Psoas muscle (tissue), 8 donors: ENCODE data around the gene FCRL2. TPM values are rescaled to one million over a fixed set of nuclear protein-coding genes. Genes with fewer than 3 reads are reported as not detected.

Experiments used
- ATAC-seq, 4 donors: fragments of 200-7000 bp; cut with Tn5 transposase; one replicate each; pipeline ENCODE4 v1.9.1; 2020; ENCODE audit warnings: moderate library complexity in 3 of 4, mild to moderate bottlenecking in 2 of 4
- DNase-seq, 2 donors: peaks; one replicate each; pipeline ENCODE4 v3.0.0-alpha.2; 2020
- H3K27ac ChIP-seq: fragments of 200-600 bp; one replicate; pipeline ENCODE4 v1.8.0; 2022
- H3K27me3 ChIP-seq, 3 donors: fragments of 200-600 bp in 1 of 3; one replicate each; pipeline versions ENCODE4 v1.6.1 to v1.8.0; 2013 to 2022; ENCODE audit warnings: low read length in 2 of 3, mild to moderate bottlenecking in 2 of 3, moderate library complexity in 1 of 3; ENCODE audit not compliant: insufficient read depth in 3 of 3
- H3K36me3 ChIP-seq, 2 donors: fragments of 200-600 bp in 1 of 2; one replicate each; pipeline versions ENCODE4 v1.6.1 to v1.8.0; 2013 to 2022; ENCODE audit warnings: low read depth in 1 of 2, mild to moderate bottlenecking in 1 of 2, moderate library complexity in 1 of 2; ENCODE audit not compliant: insufficient read depth in 1 of 2
- H3K4me1 ChIP-seq: fragments of 200-600 bp; one replicate; pipeline ENCODE4 v1.8.0; 2022
- H3K4me3 ChIP-seq: fragments of 200-600 bp; one replicate; pipeline ENCODE4 v1.8.0; 2022; ENCODE audit warnings: mild to moderate bottlenecking
- H3K9me3 ChIP-seq: fragments of 200-600 bp; one replicate; pipeline ENCODE4 v1.8.0; 2022
- WGBS, 3 donors: extraction: QIAGEN DNeasy Blood & Tissue Kit; methylation state at CpG; one replicate each; pipeline versions ENCODE4 v1.1.6 to v1.1.7; 2013; 5-methylcytosine and 5-hydroxymethylcytosine counted together
- intact Hi-C, 2 donors: fragments of 100-400 bp; cut with DNase I; formaldehyde crosslinking; loops; one replicate each; pipeline versions ENCODE4 v1.11.0 to v1.14.2; 2022
- polyA plus RNA-seq, 3 donors: library from polyadenylated mRNA; stranded (reverse); fragments of 200-250 nt; gene quantifications; one replicate each; pipeline ENCODE4 v1.2.3, GENCODE V29; 2013
- total RNA-seq, 4 donors: library from RNA; stranded (reverse); fragmentation: NEBNext Ultra II Directional in 2 of 4; extraction: Animal tissue kit (Norgen Biotek cat#: 25700) in 2 of 4; gene quantifications; one replicate each; pipeline versions ENCODE4 v1.2.1 to v1.2.4, GENCODE V29; 2021 to 2023
- TF ChIP-seq, protein P1 (sequence below): fragments of 200-600 bp; IDR thresholded peaks from one replicate; pipeline ENCODE4 v1.8.0; 2022; ENCODE audit warnings: antibody characterized with exemption
- donor health status: healthy with polysubstance abuse.
- donor health status: DM: no; HTN: no; CAD: no; lungs with moderate emphysema.
- donor health status: Bipolar disorder and iron deficiency.
- donor health status: healthy.
- donor health status: DM: yes; HTN: yes; CAD: no.
- donor health status: DM: no; HTN: no; CAD: no.
- donor health status: DM: no; HTN: no; CAD: no.
- donor health status: DM: yes; HTN: yes; CAD: no.

The FCRL2 gene
- total and polyA plus RNA-seq, 7 donors, result 0.03 to 0.17 TPM; not detected in 5

DNA sequence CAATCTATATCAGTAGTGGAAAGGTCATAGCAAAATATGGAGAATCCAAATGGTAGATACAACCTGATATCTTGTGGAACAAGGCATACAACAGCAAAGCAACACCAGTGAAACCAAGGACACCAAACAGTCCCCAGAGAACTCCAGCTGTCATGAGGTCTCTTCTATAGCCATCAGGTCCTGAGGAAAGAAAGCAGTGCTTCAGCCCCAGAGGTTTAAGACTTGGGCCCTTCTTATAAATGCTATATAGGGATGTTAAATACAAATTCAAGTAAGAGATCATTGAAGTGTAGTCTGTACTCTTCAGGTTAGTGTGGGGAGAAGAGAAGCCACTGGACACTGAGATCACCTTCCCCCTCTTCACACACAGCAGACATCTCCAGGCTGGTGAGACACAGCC lies 10.1 kb downstream of the FCRL2 start:
- Histone ChIP-seq H3K4me3 (no peak overlapping the region), H3K27me3 (no peaks in the 10 kb centered on the region), H3K4me1 (no peaks in the 10 kb centered on the region), H3K27ac (no peak overlapping the region), H3K36me3 (no peaks in the 10 kb centered on the region), H3K9me3 (no peaks in the 10 kb centered on the region)
- intact Hi-C loops, result no loop called here
- TF ChIP-seq, protein P1, sequence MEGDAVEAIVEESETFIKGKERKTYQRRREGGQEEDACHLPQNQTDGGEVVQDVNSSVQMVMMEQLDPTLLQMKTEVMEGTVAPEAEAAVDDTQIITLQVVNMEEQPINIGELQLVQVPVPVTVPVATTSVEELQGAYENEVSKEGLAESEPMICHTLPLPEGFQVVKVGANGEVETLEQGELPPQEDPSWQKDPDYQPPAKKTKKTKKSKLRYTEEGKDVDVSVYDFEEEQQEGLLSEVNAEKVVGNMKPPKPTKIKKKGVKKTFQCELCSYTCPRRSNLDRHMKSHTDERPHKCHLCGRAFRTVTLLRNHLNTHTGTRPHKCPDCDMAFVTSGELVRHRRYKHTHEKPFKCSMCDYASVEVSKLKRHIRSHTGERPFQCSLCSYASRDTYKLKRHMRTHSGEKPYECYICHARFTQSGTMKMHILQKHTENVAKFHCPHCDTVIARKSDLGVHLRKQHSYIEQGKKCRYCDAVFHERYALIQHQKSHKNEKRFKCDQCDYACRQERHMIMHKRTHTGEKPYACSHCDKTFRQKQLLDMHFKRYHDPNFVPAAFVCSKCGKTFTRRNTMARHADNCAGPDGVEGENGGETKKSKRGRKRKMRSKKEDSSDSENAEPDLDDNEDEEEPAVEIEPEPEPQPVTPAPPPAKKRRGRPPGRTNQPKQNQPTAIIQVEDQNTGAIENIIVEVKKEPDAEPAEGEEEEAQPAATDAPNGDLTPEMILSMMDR, result no peak
- no peak for ATAC-seq
- DNase-seq, result no peak

DNA sequence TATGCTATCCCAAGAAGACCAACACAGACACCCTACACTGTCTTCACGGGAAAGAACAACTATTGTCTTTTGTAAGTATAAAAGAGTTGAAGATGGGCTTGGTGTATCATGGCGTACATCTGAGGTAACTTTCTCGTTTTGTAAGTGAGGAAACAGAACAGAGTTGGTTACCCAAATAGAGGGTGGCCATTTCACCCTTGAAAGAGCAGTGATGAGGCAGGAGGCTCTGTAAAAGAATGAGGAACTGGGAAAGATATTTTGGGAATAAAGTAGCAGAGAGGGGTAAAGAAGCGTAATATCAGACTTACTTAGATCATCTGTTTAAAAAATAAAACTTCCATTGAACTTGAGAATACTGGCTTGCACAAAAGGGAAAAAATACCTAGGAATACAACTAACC lies 18.9 kb downstream of the FCRL2 start:
- intact Hi-C loops, result no loop called here
- peaks cover 7% of the 10 kb centered on the region for H3K9me3 ChIP-seq
- no peaks in the 10 kb centered on the region for H3K4me1 ChIP-seq
- TF ChIP-seq, protein P1, result no peak
- DNase-seq, result no peak
- ATAC-seq, result no peak
- no peak overlapping the region for H3K27ac ChIP-seq
- no peaks in the 10 kb centered on the region for H3K36me3 ChIP-seq
- WGBS, 3 donors, result 87 to 88% (median 88%) methylated on average over 4 of the region's 4 CpGs
- H3K4me3 ChIP-seq, result no peak overlapping the region
- peaks cover 0 to 2% (median 0%) of the 10 kb centered on the region in 3 donors for H3K27me3 ChIP-seq

DNA sequence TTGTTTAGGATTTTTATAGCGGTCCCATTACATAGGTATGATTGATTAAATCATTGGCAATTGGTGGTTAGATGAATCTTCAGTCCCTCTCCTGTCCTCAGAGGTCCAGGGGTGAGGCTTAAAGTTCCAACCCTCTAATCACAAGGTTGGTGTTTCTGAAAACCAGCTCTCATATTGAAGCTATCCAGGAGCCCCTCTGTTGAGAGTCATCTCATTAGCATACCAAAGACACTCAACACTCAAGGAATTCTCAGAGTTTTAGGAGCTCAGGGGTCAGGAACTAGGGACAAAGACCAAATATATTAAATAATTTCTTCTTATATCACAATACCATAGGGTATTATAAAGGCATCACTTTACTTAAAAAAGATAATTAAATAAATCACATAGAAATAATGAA lies 23.3 kb downstream of the FCRL2 start:
- Histone ChIP-seq H3K27me3 (no peaks in the 10 kb centered on the region), H3K9me3 (no peaks in the 10 kb centered on the region), H3K4me1 (no peaks in the 10 kb centered on the region), H3K4me3 (no peak overlapping the region), H3K36me3 (no peaks in the 10 kb centered on the region), H3K27ac (no peak overlapping the region)
- no peak for ATAC-seq
- TF ChIP-seq, protein P1, result no peak
- DNase-seq, result no peak
- WGBS, 3 donors, result 66 to 71% (median 67%) methylated on average over 1 of the region's 1 CpG
- intact Hi-C loops, result no loop called here

DNA sequence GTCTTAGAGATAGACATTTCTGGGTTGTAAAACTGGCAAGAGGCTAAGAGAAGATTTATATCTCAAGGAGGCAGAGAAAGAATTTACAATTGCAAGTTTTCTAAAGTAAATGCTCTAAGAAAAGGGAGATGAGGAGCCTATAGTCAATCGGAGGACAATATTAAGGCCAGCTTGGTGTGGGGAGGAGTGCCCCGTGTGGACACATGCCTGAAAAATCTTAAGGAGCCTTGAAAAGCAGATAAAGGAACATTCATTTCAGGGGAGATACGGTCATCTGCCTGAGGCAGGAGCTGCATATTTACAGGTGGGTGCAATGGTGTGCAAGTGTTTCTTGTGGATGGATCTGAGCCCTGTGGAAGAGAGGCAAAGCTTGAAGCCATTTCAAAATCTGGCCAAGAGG lies 25.6 kb downstream of the FCRL2 start:
- H3K4me1 ChIP-seq, result no peaks in the 10 kb centered on the region
- no peaks in the 10 kb centered on the region for H3K36me3 ChIP-seq
- no peaks in the 10 kb centered on the region for H3K9me3 ChIP-seq
- no peak overlapping the region for H3K27ac ChIP-seq
- 52 to 66% (median 64%) methylated on average over 3 of the region's 3 CpGs for WGBS, 3 donors
- no peaks in the 10 kb centered on the region for H3K27me3 ChIP-seq
- ATAC-seq, result no peak
- intact Hi-C loops, result no loop called here
- no peak overlapping the region for H3K4me3 ChIP-seq
- no peak for DNase-seq
- TF ChIP-seq, protein P1, result no peak

DNA sequence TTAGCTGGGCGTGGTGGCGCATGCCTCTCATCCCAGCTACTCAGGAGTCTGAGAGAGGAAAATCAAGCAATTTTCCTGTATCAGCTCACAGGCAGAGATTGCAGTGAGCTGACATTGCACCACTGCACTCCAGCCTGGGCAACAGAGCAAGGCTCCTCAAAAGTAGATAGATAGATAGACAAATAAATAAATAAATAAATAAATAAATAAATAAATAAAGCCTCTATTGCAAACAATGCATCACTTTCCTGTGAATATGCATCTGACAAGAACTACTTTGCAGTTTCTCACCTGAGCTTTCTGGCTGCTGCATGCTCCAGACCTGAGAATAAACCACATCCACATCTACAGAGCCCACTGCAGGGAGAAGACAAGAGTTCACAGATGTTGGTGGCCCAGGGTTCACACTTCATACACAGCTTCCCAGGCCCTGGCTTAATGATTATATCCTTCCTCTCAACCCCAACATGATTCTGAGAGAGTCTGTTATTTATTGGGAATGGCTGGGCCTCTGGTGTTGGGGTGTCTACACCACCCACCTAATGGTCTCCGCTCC lies 28.6 kb downstream of the FCRL2 start:
- intact Hi-C loops, result no loop called here
- Histone ChIP-seq H3K4me1 (no peaks in the 10 kb centered on the region), H3K9me3 (no peaks in the 10 kb centered on the region), H3K36me3 (no peaks in the 10 kb centered on the region), H3K27me3 (no peaks in the 10 kb centered on the region), H3K4me3 (no peak overlapping the region), H3K27ac (no peak overlapping the region)
- ATAC-seq (no peak), DNase-seq (no peak)
- 88 to 95% (median 93%) methylated on average over 3 of the region's 3 CpGs for WGBS, 3 donors
- TF ChIP-seq, protein P1, result no peak
